Left cardiac atrium (tissue), 4 donors: ENCODE results near the gene PRIM2. TPM values are rescaled to one million over a fixed set of nuclear protein-coding genes. Genes with fewer than 3 reads are reported as not detected.
"Not testable (repeated sequence)": the region's sequence is repeated elsewhere in the genome, so short reads cannot be mapped to it uniquely, and the experiment has no call there.

ENCODE experiments used
- ATAC-seq, 2 donors: fragments of 200-7000 bp; cut with Tn5 transposase; one replicate each; pipeline ENCODE4 v1.9.1; 2020; ENCODE audit warnings: mild to moderate bottlenecking in 2 of 2, moderate library complexity in 2 of 2
- DNase-seq: peaks from one replicate; pipeline ENCODE4 v3.0.0-alpha.2; 2020
- intact Hi-C, 2 donors: fragments of 100-400 bp; cut with DNase I; formaldehyde crosslinking; loops; one replicate each; pipeline versions ENCODE4 v1.14.1 to v1.15.1; 2022 to 2023
- microRNA-seq, 2 donors: library from miRNA; unstranded; fragments of <30 nt; microRNA quantifications; one replicate each; pipeline ENCODE4 v1.2.0, GENCODE V29; 2020
- total RNA-seq, 2 donors: library from RNA; stranded (reverse); fragmentation: NEBNext Ultra II Directional; extraction: Animal tissue kit (Norgen Biotek cat#: 25700); gene quantifications; one replicate each; pipeline ENCODE4 v1.2.1, GENCODE V29; 2021
- donor health status: DM: no; HTN: yes; CAD: no.
- donor health status: DM: no; HTN: yes; CAD: no; lungs with severe emphysema.
- donor health status: DM: yes; HTN: yes; CAD: no.
- donor health status: Dilated cardiomyopathy.

The PRIM2 gene
- total RNA-seq, 2 donors from 2014 or later = 4.2 to 4.4 TPM

- ATAC-seq, DNase-seq, intact Hi-C loops: not testable (repeated sequence)
These were observed 342.4 kb downstream of the PRIM2 start for GRCh38 chr6:57659794-57660193.

GRCh38 chr6:57660940-57661339, 343.5 kb downstream of the PRIM2 start:
- ATAC-seq, DNase-seq, intact Hi-C loops: not testable (repeated sequence)

- intact Hi-C loops, DNase-seq: not testable (repeated sequence)
- ATAC-seq = peak in 1 of 2 donors; percentile 87
These were observed 350.7 kb downstream of the PRIM2 start for GRCh38 chr6:57668108-57668507.

GRCh38 chr6:57671237-57671636, 353.8 kb downstream of the PRIM2 start:
- intact Hi-C loops, ATAC-seq, DNase-seq: not testable (repeated sequence)

GRCh38 chr6:57671937-57672627, 354.7 kb downstream of the PRIM2 start:
- DNase-seq, intact Hi-C loops, ATAC-seq: not testable (repeated sequence)

GRCh38 chr6:57673281-57673680, 355.9 kb downstream of the PRIM2 start:
- intact Hi-C loops, ATAC-seq, DNase-seq: not testable (repeated sequence)

- intact Hi-C loops, DNase-seq, ATAC-seq: not testable (repeated sequence)
These were observed 358.0 kb downstream of the PRIM2 start for GRCh38 chr6:57675386-57675785.

- DNase-seq = not testable (repeated sequence)
These were observed 379.0 kb downstream of the PRIM2 start for GRCh38 chr6:57696382-57696781.

More at GRCh38 chr6:57696382-57696781, 379.0 kb downstream of the PRIM2 start:
- intact Hi-C loops, ATAC-seq: not testable (repeated sequence)

Small RNA genes within 50 kb of the gene (microRNA-seq; reads per million reads assigned to microRNA genes)
- gene MIR548U = 0 reads per million in 2 donors

Other genes starting within 250 kb of the PRIM2 start
- 10 to 100 TPM; 25.0 to 36.6 TPM for gene ZNF451, start 227.4 kb upstream of the PRIM2 start, total RNA-seq
- gene BAG2, start 145.3 kb upstream of the PRIM2 start, total RNA-seq = 10 to 100 TPM; 11.8 to 13.0 TPM
- 10 to 100 TPM; 10.7 to 13.8 TPM for gene RAB23, start 95.3 kb upstream of the PRIM2 start, total RNA-seq